SK-N-MC (cell line): ENCODE data around the gene CCDC69.
"Not testable (repeated sequence)": the region's sequence is repeated elsewhere in the genome, so short reads cannot be mapped to it uniquely, and the experiment has no call there.

Experiments used
- EZH2 ChIP-seq: fragments of 200-600 bp; sonication (generic); IDR thresholded peaks from one replicate; pipeline ENCODE4 v1.6.1; 2017; ENCODE audit warnings: antibody characterized with exemption
- POLR2AphosphoS5 ChIP-seq: IDR thresholded peaks from 2 replicates; pipeline ENCODE4 v1.6.1; 2012; ENCODE audit warnings: mild to moderate bottlenecking, low read depth, low read length, borderline replicate concordance

- TF ChIP-seq POLR2AphosphoS5, EZH2: not testable (repeated sequence)
Measured at GRCh38 chr5:151176268-151176667, 47.6 kb downstream of the CCDC69 start.
